Measurements from ENCODE around the gene JAKMIP1. TPM values are rescaled to one million over a fixed set of nuclear protein-coding genes. Genes with fewer than 3 reads are reported as not detected.

JAKMIP1 gene
- total and polyA plus RNA-seq, 9 donors = 0.33 to 1.00 (median 0.56) TPM; not detected in 1

DNA sequence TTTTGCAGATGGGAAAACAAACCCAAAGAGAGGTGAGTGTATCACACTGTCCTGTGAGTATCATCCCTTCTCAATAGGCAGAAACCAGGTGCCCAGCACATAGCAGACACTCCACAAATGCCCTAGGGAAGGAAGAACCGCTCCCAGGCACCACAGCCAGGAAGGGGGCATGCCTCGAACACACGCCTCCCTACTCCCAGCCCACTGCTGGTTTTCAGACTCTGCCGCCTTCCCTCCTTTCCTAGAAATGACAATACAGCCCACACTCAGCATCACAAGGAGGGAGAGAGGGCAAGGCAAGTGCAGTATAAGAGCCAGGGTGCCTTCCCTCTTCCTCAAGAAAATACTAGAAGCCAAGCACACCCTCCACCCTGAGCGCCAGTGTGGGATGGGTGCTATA, 16.2 kb downstream of the JAKMIP1 start:
- Histone ChIP-seq H3K27me3 (no peaks in the 10 kb centered on the region), H3K4me1 (ENCODE audit: insufficient read depth) (no peaks in the 10 kb centered on the region), H3K27ac (no peak overlapping the region), H3K9me3 (peaks cover 0 to 4% of the 10 kb centered on the region in 2 donors), H3K36me3 (no peaks in the 10 kb centered on the region), H3K4me3 (no peak overlapping the region)
- no peak for DNase-seq
- TF ChIP-seq EP300 (IDR thresholded peaks at IDR 0.05) = no peak
- TF ChIP-seq POLR2A (IDR thresholded peaks at IDR 0.05) = no peak
- TF ChIP-seq, protein P1, sequence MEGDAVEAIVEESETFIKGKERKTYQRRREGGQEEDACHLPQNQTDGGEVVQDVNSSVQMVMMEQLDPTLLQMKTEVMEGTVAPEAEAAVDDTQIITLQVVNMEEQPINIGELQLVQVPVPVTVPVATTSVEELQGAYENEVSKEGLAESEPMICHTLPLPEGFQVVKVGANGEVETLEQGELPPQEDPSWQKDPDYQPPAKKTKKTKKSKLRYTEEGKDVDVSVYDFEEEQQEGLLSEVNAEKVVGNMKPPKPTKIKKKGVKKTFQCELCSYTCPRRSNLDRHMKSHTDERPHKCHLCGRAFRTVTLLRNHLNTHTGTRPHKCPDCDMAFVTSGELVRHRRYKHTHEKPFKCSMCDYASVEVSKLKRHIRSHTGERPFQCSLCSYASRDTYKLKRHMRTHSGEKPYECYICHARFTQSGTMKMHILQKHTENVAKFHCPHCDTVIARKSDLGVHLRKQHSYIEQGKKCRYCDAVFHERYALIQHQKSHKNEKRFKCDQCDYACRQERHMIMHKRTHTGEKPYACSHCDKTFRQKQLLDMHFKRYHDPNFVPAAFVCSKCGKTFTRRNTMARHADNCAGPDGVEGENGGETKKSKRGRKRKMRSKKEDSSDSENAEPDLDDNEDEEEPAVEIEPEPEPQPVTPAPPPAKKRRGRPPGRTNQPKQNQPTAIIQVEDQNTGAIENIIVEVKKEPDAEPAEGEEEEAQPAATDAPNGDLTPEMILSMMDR (IDR thresholded peaks at IDR 0.05) = no peak
- 80 to 85% (median 81%) methylated on average over 5 of the region's 5 CpGs for WGBS, 3 donors
- intact Hi-C loops (cut with DNase I) = no loop called here

DNA sequence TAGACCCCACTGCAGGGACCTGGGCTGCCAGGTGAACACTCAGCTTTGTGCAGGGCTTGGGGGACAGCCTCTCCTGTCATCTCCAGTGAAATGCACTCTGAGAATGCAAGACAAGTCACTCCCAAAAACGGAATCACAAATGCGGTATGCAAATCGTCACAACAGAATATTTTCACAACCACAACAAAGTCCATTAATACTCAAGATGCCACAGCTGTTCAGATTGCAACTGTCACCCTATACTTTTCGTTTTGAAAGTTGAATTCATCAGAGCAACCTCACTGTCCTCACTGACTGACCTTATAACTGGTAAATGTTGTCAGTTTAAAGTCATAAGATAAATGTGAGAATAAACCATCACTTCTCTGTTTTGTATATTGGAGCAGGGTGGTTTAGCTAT, 16.6 kb downstream of the JAKMIP1 start:
- H3K4me1 ChIP-seq (ENCODE audit: insufficient read depth) = no peaks in the 10 kb centered on the region
- H3K9me3 ChIP-seq = peaks cover 0 to 4% of the 10 kb centered on the region in 2 donors
- TF ChIP-seq, protein P1 (IDR thresholded peaks at IDR 0.05) = no peak
- TF ChIP-seq POLR2A (IDR thresholded peaks at IDR 0.05) = no peak
- no peak for TF ChIP-seq EP300 (IDR thresholded peaks at IDR 0.05)
- no peak overlapping the region for H3K4me3 ChIP-seq
- WGBS, 3 donors = 31 to 52% (median 34%) methylated on average over 4 of the region's 4 CpGs
- no peaks in the 10 kb centered on the region for H3K27me3 ChIP-seq
- intact Hi-C loops (cut with DNase I) = no loop called here
- H3K36me3 ChIP-seq = no peaks in the 10 kb centered on the region
- no peak overlapping the region for H3K27ac ChIP-seq
- no peak for DNase-seq

DNA sequence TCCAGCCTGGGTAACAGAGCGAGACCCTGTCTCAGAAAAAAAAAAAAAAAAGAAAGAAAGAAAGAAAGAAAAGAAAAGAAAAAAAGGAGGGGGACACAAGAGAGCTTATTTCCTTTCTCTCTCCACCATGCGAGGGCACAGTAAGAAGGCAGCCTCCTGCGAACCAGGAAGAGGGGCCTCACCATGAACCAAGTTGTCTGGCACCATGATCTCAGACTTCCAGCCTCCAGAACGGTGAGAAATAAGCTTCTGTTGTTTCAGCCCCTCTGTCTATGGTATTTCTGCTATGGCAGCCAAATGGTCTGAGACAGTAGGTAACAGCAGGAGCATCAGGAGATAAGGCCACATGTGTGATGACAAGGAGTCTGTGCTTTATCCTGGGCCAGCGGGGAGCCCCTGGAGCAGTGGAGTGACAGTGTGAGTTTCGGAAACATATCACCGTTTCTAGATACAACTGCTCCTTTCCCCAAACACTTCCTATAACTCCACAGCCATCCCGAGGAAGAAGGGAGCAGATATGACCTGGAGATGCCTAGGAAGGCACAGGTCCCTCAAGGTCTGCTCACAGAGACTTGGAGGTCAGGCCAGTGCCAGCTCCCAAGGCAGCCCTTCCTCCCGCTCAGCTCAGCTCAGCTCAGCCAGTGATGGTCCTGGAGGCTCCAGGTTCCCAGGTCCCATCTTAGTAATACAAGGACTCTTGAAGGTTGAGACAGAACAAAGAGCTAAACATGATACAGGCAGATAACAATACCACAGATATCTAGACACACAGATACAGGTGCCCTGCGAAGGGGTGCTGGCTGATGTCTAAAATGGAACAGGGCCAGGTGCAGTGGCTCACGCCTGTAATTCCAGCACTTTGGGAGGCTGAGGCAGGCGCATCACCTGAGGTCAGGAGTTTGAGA, 17.7 kb downstream of the JAKMIP1 start:
- WGBS, 3 donors = 82 to 87% (median 84%) methylated on average over 12 of the region's 12 CpGs
- Histone ChIP-seq H3K36me3 (no peaks in the 10 kb centered on the region), H3K4me3 (no peak overlapping the region), H3K9me3 (peaks cover 0 to 4% of the 10 kb centered on the region in 2 donors), H3K27ac (no peak overlapping the region), H3K4me1 (ENCODE audit: insufficient read depth) (no peaks in the 10 kb centered on the region), H3K27me3 (no peaks in the 10 kb centered on the region)
- no peak for TF ChIP-seq EP300 (IDR thresholded peaks at IDR 0.05)
- no peak for TF ChIP-seq POLR2A (IDR thresholded peaks at IDR 0.05)
- TF ChIP-seq, protein P1 (IDR thresholded peaks at IDR 0.05) = no peak
- DNase-seq = no peak
- intact Hi-C loops (cut with DNase I) = no loop called here

DNA sequence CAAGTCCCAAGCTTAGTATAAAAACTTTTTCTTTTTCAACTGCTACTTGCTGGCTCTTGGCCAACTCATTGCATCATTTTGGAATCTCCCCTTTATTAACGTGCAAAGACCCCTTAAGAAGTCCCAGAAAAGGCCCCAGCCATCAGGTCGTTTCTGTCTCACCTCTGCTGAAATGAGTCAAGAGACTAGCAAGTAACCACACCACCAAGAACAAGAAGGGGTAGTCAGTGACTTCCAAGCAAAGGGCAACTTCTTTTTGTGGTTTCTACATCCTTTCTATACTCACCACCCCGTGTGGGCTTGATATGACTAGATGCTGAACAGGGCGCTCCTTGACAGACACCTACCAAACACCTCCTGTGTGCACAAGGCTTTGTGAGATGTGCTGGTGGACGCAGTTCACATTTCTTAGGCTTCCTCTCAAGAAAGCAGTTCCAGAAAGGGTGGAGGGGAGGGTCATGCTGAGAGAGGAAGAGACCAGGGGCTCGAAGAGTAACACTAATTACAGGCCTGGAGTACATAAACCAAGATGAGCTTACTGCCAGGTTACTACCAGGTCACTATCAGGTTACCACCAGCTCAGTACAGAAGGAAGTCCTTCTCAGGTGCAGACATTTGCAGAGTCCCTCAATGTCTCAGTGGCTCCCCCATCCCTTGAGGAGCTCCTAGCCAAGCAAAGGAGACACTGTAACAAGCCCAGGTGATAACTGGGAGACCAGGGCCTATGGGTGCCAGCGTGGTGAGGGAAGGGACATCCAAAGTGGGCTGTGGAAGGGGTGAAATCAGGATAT, 19.3 kb downstream of the JAKMIP1 start:
- WGBS, 3 donors = 61 to 71% (median 62%) methylated on average over 7 of the region's 7 CpGs
- Histone ChIP-seq H3K4me1 (ENCODE audit: insufficient read depth) (no peaks in the 10 kb centered on the region), H3K27ac (no peak overlapping the region), H3K36me3 (no peaks in the 10 kb centered on the region), H3K27me3 (no peaks in the 10 kb centered on the region), H3K9me3 (peaks cover 0 to under 1% of the 10 kb centered on the region in 2 donors), H3K4me3 (no peak overlapping the region)
- DNase-seq = no peak
- TF ChIP-seq EP300 (IDR thresholded peaks at IDR 0.05) (no peak), POLR2A (IDR thresholded peaks at IDR 0.05) (no peak)
- TF ChIP-seq, protein P1 (IDR thresholded peaks at IDR 0.05) = no peak
- intact Hi-C loops (cut with DNase I) = no loop called here
